Measurements from ENCODE around the gene TPO.
"Not testable (repeated sequence)": the region's sequence is repeated elsewhere in the genome, so short reads cannot be mapped to it uniquely, and the experiment has no call there.

Gene TPO

GRCh38 chr2:1413156-1413710 is at the start of gene TPO:
TSS of gene TPO (plus strand) at chr2:1413463. CDS start at chr2:1414409, 946 bp downstream.
- DNase-seq = no peak

DNA sequence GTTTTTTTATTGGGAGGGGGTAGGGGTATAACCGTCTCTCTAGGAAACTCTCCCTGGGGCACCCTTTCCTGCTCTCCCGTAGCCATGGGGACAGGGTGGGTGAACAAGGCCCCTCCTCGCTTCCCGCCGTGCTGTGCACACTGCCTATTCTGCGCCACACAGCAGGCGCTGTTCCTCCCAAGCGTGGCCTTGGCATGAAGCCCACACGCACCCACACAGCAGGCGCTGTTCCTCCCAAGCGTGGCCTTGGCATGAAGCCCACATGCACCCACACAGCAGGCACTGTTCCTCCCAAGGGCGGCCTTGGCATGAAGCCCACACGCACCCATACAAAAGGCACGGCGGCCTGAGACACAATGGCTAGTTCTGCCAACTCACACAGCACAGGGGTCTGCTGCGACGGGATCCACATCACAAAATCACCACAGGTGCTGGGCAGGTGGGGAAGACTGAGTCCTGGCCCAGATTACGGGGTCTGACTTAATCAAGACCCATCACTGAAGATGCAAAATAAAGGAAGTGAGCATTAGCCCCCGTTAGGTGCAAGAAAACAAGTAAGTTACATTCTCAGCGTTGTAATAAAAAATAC is 46.6 kb upstream of the TPO start:
- DNase-seq = peak; percentile 86

- no peak for DNase-seq
Measured at GRCh38 chr2:1367601-1368000, 45.7 kb upstream of the TPO start.

- DNase-seq = no peak
Measured at GRCh38 chr2:1369905-1370304, 43.4 kb upstream of the TPO start.

GRCh38 chr2:1370461-1370860 is 42.8 kb upstream of the TPO start:
- DNase-seq = peak; percentile 42

DNA sequence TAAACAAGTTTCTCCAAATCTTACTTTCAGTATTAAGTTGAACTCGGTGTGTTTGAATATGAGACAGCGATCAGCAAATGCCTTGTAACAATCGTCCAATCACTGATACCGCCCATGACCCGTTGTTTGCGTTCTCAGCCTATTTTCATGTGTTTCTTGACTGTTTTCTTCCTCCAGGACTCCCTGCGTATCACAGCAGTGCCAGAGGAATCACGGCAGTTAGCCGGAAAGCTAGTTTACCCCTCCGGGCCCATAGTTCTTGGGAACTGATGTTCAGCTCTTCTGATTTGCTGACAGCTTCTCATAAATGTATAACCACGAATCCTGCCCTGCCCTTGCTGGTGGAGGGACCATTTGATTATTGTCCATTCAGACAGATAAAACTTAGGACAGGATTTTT is 42.2 kb upstream of the TPO start:
- peak; percentile 34 for DNase-seq

DNA sequence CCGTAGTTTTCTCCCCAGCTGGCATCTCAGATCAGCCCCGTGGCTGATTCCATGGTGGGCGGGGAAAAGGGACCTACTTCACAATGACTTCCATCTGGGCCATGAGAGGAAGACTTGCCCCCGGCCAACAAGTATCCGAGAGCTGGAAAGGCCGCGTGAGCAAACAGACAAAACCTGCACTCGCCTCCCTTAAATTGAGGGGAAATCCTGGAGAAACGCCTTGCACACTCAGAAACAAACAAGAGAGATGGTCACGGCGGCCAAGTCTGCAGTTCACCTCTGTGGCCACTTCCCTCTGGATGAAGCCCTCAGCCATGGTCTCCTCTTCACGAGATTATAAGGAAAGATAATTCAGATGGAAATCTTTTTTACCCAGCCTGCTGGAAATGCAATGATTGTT is 39.4 kb upstream of the TPO start:
- DNase-seq = peak; percentile 19

DNA sequence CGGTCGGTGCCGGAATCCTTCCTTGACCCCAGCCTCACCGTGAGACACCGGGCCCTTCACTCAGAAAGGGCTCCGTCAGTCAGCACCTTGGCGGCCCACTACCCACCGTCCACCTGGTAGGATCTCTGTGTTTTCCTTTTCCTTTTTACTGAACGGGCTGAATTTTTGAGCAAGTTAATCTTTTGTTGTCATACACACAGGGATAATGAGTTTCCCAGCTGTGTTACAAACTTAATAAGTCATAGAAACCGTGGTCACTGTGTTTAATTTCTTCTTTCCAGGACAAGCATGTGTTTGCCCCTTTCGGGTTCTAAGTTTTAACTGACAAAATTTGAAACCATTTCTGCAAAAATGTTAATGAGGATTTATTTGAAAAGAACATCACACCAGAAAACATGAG is 39.0 kb upstream of the TPO start:
- no peak for DNase-seq

GRCh38 chr2:1375794-1376193 is 37.5 kb upstream of the TPO start:
- DNase-seq = peak; percentile 68

GRCh38 chr2:1377473-1377872 is 35.8 kb upstream of the TPO start:
- DNase-seq = no peak

- DNase-seq = no peak
Measured at GRCh38 chr2:1378456-1379150, 34.7 kb upstream of the TPO start.

- DNase-seq = no peak
Measured at GRCh38 chr2:1381644-1382043, 31.6 kb upstream of the TPO start.

DNA sequence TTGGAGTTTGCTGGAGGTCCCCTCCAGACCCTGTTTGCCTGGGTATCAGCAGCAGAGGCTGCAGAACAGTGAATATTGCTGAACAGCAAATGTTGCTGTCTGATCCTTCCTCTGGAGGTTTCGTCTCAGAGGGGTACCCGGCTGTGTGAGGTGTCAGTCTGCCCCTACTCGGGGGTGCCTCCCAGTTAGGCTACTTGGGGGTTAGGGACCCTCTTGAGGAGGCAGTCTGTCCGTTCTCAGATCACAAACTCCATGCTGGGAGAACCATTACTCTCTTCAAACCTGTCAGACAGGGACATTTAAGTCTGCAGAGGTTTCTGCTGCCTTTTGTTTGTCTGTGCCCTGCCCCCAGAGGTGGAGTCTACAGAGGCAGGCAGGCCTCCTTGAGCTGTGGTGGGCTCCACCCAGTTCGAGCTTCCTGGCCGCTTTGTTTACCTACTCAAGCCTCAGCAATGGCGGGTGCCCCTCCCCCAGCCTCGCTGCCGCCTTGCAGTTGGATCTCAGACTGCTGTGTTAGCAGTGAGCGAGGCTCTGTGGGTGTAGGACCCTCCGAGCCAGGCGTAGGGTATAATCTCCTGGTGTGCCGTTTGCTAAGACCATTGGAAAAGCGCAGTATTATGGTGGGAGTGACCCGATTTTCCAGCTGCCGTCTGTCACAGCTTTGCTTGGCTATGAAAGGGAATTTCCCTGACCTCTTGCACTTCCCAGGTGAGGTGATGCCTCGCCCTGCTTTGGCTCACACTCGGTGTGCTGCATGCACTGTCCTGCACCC is 25.1 kb upstream of the TPO start:
- DNase-seq = not testable (repeated sequence)

GRCh38 chr2:1390118-1390517 is 23.1 kb upstream of the TPO start:
- DNase-seq = not testable (repeated sequence)

DNA sequence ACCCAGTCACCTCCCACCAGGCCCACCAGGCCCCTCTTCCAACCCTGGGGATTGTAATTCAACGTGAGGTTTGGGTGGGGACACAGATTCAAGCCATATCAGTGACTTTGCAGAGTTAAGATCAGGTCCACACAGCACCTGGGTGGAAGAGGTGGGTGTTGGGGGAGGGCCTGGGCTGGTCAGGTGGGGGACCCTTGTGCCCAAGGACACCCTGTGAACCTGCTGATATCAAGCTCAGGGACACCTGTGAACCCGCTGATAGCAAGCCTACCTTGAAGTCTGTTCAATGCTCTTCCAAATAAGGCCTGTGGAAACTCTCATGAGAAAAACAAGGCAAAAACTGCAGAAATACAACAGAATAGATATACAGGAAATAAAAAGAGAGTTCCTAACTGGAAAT is 19.9 kb upstream of the TPO start:
- DNase-seq = no peak

DNA sequence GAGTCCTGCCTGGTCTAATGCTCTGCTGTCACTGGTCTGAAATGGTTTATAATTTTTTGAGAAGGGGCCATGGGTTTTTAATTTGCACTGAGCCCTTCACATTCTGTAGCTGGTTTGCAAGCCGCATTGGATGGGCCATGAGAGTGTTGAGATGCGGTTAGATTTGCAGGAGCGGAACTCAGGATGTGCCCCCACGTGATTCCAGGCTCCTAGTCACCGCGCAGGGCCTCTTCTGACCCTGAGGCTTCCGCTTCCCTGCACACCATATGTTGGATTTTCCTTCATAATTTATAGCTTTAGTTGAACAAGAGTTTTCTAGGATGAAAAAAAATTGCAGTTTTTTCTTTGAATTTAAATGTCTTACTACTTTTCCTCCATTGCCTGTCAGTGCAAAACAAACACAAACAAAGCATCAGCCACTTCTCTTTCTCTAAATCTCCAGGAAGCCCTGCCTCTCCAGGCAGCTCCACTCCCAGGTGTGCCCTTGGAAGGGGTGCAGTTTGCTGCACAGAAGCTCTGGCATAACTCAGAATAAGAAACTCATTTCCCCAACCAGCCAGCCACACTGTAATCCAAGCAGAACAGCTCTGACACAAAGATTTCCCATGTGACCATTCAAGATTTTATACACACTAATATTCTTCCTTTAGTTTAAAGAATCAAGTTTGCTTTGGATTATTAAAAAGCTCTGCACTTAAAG is 18.4 kb upstream of the TPO start:
- no peak for DNase-seq

DNA sequence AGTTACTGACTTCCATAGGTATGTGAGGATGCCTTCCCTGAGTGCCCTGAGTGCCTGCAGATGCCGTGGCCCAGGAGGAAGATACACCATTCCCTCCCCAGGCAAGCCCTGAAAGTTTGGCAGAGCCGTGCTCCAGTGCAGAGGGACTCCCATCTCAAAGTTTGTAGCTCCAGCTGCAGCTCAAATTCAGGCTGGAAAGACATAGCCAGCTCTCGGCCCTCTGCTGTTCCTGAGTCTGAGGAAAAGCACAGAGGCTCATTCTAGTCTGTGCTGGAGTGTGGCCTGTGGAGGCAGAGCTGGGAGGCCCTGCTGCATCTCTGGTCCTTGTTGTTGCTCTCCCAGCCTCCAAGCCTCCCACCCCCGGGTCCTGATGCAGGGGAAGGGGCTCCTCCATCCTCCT is 15.9 kb upstream of the TPO start:
- DNase-seq = no peak

DNA sequence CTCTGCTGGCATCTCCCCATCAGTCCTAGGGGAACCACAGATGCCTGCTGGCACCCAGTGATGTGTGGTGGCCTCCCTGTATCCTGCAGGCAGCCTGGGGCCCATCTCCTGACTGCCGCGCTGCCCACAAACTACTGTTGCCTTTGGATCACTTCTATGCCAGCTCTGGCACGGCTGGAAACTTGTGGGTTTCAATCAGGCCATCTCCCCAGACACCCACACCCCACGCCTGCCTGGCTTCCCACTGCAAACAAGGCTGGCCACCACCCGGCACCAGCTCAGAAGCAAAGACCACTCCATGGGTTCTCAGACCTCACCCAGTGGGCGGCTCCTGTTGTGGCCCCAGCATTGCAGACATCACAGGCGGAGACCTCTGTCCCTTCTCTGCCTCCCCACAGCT is 15.1 kb upstream of the TPO start:
- DNase-seq = no peak

DNA sequence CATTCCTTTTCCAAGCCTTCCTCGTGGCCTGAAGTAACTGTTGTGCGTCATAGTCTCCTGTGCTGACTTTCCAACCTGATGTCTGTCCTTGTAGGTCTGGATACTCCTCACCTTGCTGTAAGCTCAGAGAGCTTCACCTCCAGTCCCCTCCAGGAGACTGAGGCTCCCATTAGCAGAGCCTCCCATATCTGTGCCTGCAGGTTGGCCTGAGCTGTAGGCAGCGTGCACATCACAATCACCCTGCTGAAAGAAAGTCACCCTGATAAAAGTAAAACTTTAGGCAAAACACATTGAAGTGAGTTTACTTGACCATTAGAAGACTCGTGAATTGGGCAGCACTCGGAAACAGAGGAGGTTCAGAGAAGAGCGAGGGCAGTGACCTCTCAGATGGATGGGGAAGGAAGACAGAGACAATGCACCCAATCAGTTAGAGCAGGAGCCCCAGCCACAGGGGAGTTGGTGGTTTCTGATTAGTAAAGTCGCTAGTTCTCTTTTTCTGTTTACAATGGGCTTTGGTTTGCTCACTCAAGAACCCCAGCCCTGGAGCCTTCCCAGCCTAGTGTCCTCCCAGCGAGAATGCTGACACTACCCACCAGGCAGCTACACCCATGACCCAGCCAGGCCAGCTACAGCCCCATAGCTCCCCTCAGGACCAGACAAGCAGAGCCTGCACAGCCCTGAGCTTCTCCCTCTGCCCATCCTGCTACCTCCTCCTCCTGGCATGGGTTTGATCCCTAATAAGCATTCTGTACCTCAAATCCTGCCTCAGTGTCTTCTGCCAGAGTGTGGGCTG is 12.1 kb upstream of the TPO start:
- no peak for DNase-seq

DNA sequence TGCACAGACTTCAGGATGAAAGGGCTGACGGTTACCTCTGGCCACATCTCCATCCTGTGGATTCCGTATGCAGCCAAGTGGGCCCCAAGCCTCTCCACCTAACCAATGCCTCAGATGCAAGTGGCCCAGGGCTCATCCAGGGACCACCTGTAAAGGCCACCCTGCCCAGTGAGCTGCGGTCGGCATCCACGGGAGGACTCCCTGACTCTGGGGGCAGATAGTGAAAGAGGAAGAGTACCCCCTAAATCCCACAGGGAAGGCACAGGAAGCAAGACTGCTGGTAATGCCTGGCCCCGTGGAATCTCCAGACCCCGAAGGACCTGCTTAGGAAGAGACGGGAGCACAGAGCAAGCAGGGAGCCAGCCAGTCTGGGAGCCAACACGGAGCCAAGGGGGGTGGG is 11.2 kb upstream of the TPO start:
- no peak for DNase-seq

- no peak for DNase-seq
Measured at GRCh38 chr2:1403565-1403964, 9.7 kb upstream of the TPO start.

DNA sequence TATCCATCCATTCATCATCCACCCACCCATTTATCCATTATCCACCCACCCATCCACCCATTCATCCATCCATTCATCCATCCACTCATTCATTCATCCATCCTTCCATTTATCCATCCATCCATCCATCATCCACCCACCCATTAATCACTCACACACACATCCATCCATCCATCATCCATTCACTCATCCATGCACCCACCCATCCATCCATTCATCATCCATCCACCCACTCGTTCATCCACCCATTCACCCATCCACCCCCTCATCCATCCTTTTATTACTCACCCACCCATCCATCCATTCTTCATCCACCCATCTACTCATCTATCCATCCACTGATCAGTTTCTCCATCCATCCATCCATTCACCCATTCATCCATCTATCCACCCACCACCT is 8.1 kb upstream of the TPO start:
- no peak for DNase-seq
